Measurements from ENCODE around the gene ZNF627.
"Not testable (repeated sequence)": the region's sequence is repeated elsewhere in the genome, so short reads cannot be mapped to it uniquely, and the experiment has no call there.

The ZNF627 gene

GRCh38 chr19:11598103-11598483, 810 bp downstream of the ZNF627 start:
- DNase-seq (ENCODE audit: extremely low read depth, low read depth) = no peak
- TF ChIP-seq CTCF (IDR thresholded peaks at IDR 0.05; ENCODE audit: low read depth, low read length) = no peak

- TF ChIP-seq CTCF (IDR thresholded peaks at IDR 0.05; ENCODE audit: low read depth, low read length) = no peak
- no peak for DNase-seq (ENCODE audit: extremely low read depth, low read depth)
Observed at GRCh38 chr19:11598746-11599145, 1.5 kb downstream of the ZNF627 start.

- not testable (repeated sequence) for DNase-seq (ENCODE audit: extremely low read depth, low read depth)
Observed at GRCh38 chr19:11599704-11600103, 2.4 kb downstream of the ZNF627 start.

DNA sequence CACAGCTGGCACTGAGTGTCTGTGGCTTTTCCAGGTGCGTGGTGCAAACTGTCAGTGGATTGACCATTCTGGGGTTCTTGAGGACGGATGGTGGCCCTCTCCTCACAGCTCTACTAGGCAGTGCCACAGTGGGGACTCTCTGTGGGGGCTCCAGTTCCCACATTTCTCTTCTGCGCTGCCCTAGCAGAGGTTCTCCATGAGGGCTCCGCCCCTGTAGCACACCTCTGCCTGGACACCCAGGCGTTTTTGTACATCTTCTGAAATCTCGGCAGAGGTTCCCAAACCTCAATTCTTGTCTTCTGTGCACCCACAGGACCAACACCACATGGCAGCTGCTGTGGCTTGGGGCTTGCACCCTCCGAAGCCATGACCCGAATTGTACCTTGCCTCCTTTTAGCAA, 9.2 kb downstream of the ZNF627 start:
- no peak for TF ChIP-seq CTCF (IDR thresholded peaks at IDR 0.05; ENCODE audit: low read depth, low read length)
- no peak for DNase-seq (ENCODE audit: extremely low read depth, low read depth)

DNA sequence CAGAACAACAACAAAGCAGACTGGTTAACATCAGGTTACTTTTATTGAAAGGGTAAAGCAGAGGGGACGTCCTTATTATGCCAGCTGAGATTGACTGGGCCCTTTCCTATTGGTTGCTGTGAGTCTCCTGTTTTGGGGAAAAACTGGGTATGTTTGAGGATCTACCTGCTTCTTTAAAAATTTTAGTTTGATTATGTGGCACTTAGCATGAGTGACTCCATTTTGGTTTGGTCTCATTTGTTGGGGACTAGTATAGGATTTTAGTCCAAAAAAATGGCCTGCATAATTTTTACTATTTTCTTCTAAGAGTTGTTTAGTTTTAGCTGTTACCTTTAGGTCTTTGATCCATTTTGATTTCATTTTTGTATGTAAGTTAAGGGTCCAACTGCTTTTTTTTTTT, 14.4 kb downstream of the ZNF627 start:
- no peak for DNase-seq (ENCODE audit: extremely low read depth, low read depth)
- no peak for TF ChIP-seq CTCF (IDR thresholded peaks at IDR 0.05; ENCODE audit: low read depth, low read length)

DNA sequence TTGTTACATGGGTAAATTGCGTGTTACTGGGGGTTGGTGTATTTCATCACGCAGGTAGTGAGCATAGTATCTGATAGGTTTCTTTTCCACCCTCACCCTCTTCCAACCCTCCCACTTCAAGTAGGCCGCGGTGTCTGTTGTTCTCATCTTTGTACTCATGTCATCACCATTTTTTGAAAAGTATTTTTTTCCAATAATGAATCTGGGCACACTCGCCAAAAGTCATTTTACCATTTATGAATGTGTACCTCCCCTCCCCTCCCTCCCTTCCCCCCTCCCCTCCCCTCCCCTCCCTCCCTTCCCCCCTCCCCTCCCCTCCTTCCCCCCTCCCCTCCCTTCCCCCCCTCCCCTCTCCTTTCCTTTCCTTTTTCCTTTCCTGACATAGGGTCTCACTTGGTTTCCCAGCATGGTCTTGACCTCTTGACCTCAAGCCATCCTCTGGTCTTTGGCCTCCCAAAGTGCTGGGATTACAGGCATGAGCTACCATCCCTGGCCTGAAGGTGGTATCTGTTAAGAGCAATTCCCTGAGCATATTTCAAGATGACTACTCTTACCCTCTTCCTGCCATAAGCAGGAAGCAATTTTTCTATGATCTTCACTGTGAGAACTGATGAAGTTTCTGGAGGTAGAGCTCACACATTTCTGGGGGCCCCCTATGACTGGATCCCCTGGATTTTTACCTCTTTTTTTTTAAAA, 15.7 kb downstream of the ZNF627 start:
- DNase-seq (ENCODE audit: extremely low read depth, low read depth) = no peak
- TF ChIP-seq CTCF (IDR thresholded peaks at IDR 0.05; ENCODE audit: low read depth, low read length) = no peak

DNA sequence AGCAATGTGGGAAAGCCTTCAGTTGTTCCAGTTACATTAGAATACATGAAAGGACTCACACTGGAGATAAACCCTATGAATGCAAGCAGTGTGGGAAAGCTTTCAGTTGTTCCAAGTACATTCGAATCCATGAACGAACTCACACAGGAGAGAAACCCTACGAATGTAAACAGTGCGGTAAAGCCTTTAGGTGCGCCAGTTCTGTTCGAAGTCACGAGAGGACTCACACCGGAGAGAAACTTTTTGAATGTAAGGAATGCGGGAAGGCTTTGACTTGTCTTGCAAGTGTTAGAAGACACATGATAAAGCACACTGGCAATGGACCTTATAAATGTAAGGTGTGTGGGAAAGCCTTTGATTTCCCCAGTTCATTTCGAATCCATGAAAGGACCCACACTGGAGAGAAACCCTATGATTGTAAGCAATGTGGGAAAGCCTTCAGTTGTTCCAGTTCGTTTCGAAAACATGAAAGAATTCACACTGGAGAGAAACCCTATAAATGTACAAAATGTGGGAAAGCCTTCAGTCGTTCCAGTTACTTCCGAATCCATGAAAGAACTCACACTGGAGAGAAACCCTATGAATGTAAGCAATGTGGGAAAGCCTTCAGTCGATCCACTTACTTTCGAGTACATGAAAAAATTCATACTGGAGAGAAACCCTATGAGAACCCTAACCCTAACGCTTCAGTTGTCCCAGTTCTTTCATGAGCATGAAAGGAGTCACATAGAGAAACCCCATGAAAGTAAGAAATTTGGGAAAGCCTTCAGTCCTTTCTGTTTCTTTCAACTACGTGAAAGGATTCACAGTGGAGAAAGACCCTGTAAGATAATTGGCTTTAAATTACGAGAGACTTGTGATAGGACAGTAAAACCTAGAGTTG, 20.1 kb downstream of the ZNF627 start:
- no peak for TF ChIP-seq CTCF (IDR thresholded peaks at IDR 0.05; ENCODE audit: low read depth, low read length)
- DNase-seq (ENCODE audit: extremely low read depth, low read depth) = no peak
